HepG2 (cell line): ENCODE data around the gene THRSP. TPM values are rescaled to one million over a fixed set of nuclear protein-coding genes. Genes with fewer than 3 reads are reported as not detected.

Source experiments
- ATF7-NPFF ChIP-seq: sonication (generic); formaldehyde crosslinking; IDR thresholded peaks from 2 replicates; pipeline ENCODE4 v1.8.1; 2023; ENCODE audit warnings: mild to moderate bottlenecking, low read depth, missing genetic modification reagents, moderate library complexity
- MYC ChIP-seq: sonication (generic); formaldehyde crosslinking; IDR thresholded peaks from 2 replicates; pipeline ENCODE4 v1.9.0; 2021; ENCODE audit warnings: missing genetic modification reagents, borderline replicate concordance
- RNF2 ChIP-seq: fragments of 450-650 bp; conservative IDR thresholded peaks from 2 replicates; pipeline ENCODE4 v1.6.1; 2016; ENCODE audit warnings: low read depth
- SMC3 ChIP-seq: IDR thresholded peaks from 2 replicates; pipeline ENCODE4 v1.6.1; 2011; ENCODE audit warnings: low read length, improper control_type of control experiment
- SRSF1 ChIP-seq: fragments of 200-400 bp; formaldehyde crosslinking; optimal IDR thresholded peaks from 2 replicates; pipeline ENCODE3; 2017; ENCODE audit warnings: mild to moderate bottlenecking, low read depth, low read length, moderate library complexity
- ZFP90 ChIP-seq: sonication (generic); formaldehyde crosslinking; IDR thresholded peaks from 2 replicates; pipeline ENCODE4 v1.8.0; 2022; ENCODE audit warnings: missing genetic modification reagents, mild to moderate bottlenecking, inconsistent platforms, borderline replicate concordance
- ZMYM3 ChIP-seq: sonication (generic); formaldehyde crosslinking; IDR thresholded peaks from 2 replicates; pipeline ENCODE4 v1.5.1; 2020; ENCODE audit warnings: mild to moderate bottlenecking, missing genetic modification reagents
- polyA plus RNA-seq, 8 experiments: library from polyadenylated mRNA; depleted of rRNA in 3 of 8; stranded (reverse) in 7 of 8; unstranded in 1 of 8; fragments of >200 nt; fragmentation: Illumina TruSeq in 4 of 8; extraction: Trizol in 4 of 8; gene quantifications; 2 replicates each; pipeline versions ENCODE4 v1.2.1 to v1.2.3, GENCODE V29; 2011 to 2016; ENCODE audit warnings: low read depth in 4 of 8, missing spikeins in 1 of 8, mixed read lengths in 1 of 8; ENCODE audit not compliant: insufficient read depth in 1 of 8
- total RNA-seq, 5 experiments: library from RNA; depleted of rRNA; stranded (reverse); fragments of >200 nt; fragmentation: Illumina TruSeq; extraction: Trizol; gene quantifications; 2 replicates each; pipeline ENCODE4 v1.2.3, GENCODE V29; 2016; ENCODE audit warnings: low read depth in 1 of 5
- TF ChIP-seq, protein P1 (sequence below): sonication (generic); formaldehyde crosslinking; IDR thresholded peaks from 2 replicates; pipeline ENCODE4 v1.5.0; 2020; ENCODE audit warnings: mild to moderate bottlenecking, missing genetic modification reagents, moderate library complexity
- TF ChIP-seq, protein P2 (sequence below): sonication (generic); formaldehyde crosslinking; IDR thresholded peaks from 2 replicates; pipeline ENCODE4 v1.4.0; 2020; ENCODE audit warnings: missing genetic modification reagents
- TF ChIP-seq, protein P3 (sequence below): sonication (generic); formaldehyde crosslinking; IDR thresholded peaks from 2 replicates; pipeline ENCODE4 v1.4.0; 2020; ENCODE audit warnings: mild to moderate bottlenecking, missing genetic modification reagents
- TF ChIP-seq, protein P4 (sequence below): sonication (generic); formaldehyde crosslinking; conservative IDR thresholded peaks from 2 replicates; pipeline ENCODE4 v1.8.1; 2023; ENCODE audit warnings: missing genetic modification reagents
- TF ChIP-seq, protein P5 (sequence below): sonication (generic); formaldehyde crosslinking; IDR thresholded peaks from 2 replicates; pipeline ENCODE4 v1.5.1; 2020; ENCODE audit warnings: mild to moderate bottlenecking, missing genetic modification reagents, moderate library complexity
- TF ChIP-seq, protein P6 (sequence below): sonication (generic); formaldehyde crosslinking; IDR thresholded peaks from 2 replicates; pipeline ENCODE4 v1.4.0; 2020; ENCODE audit warnings: missing genetic modification reagents

Gene THRSP
- total and polyA plus RNA-seq, 2 of the 13 experiments (the other 11 are each of a cell fraction or from before 2014, with no cell fraction given) = 0.13 to 0.58 TPM

DNA sequence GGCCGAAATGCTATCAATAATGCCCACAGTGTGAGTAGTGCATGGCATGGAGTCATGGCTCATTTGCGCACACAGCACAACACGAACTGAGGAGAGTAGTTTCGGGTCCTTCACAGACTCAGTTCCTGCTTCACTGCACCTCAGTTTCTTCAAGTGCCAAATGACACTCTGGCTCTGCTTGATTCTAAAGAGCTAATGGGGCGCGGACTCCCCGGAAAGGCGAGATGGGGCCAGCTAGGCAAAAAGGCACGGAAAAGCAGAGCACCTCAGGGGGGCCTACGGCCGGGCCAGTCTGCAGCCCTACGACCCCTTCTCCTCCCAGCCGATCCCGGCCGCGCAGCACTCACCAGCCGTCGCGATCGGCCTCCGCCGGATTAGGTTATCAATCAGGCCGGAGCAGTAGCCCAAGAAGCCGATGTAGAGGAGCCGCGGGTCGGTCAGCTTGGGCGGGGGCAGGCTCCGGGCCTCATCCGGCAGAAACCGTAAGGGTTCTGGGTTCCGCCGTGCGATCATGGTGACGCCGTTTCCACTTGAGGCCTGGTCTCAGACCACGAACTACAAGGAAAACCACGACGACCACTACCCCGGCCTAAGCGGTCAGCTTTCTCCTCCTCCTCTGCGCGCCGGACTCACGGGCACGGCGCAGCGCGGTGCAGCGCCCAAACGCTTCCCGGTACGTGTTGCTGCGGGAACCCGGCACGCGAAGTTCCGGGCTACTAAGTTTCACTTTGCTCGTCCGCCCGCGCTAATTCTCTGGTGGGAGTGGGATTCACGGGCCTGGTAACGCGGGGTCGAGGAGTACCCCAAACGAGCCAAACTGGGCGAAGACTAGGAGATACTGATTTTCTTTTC, 15.8 kb downstream of the THRSP start, which contains the start of gene NDUFC2 (continued):
- TF ChIP-seq, protein P1, sequence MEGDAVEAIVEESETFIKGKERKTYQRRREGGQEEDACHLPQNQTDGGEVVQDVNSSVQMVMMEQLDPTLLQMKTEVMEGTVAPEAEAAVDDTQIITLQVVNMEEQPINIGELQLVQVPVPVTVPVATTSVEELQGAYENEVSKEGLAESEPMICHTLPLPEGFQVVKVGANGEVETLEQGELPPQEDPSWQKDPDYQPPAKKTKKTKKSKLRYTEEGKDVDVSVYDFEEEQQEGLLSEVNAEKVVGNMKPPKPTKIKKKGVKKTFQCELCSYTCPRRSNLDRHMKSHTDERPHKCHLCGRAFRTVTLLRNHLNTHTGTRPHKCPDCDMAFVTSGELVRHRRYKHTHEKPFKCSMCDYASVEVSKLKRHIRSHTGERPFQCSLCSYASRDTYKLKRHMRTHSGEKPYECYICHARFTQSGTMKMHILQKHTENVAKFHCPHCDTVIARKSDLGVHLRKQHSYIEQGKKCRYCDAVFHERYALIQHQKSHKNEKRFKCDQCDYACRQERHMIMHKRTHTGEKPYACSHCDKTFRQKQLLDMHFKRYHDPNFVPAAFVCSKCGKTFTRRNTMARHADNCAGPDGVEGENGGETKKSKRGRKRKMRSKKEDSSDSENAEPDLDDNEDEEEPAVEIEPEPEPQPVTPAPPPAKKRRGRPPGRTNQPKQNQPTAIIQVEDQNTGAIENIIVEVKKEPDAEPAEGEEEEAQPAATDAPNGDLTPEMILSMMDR = no peak
- TF ChIP-seq MYC (CRISPR knock-in tag) (peak; percentile 92), RNF2 (peak; percentile 69; the same call in 1 of the 2 replicates), ZFP90 (CRISPR knock-in tag) (peak; percentile 92; the same call in 1 of the 2 replicates), SMC3 (no peak; the same call in 1 of the 2 replicates), SRSF1 (peak; percentile 97), ZMYM3 (CRISPR knock-in tag) (peak; percentile 92), ATF7-NPFF (CRISPR knock-in tag) (peak; percentile 93)
- TF ChIP-seq, protein P2, sequence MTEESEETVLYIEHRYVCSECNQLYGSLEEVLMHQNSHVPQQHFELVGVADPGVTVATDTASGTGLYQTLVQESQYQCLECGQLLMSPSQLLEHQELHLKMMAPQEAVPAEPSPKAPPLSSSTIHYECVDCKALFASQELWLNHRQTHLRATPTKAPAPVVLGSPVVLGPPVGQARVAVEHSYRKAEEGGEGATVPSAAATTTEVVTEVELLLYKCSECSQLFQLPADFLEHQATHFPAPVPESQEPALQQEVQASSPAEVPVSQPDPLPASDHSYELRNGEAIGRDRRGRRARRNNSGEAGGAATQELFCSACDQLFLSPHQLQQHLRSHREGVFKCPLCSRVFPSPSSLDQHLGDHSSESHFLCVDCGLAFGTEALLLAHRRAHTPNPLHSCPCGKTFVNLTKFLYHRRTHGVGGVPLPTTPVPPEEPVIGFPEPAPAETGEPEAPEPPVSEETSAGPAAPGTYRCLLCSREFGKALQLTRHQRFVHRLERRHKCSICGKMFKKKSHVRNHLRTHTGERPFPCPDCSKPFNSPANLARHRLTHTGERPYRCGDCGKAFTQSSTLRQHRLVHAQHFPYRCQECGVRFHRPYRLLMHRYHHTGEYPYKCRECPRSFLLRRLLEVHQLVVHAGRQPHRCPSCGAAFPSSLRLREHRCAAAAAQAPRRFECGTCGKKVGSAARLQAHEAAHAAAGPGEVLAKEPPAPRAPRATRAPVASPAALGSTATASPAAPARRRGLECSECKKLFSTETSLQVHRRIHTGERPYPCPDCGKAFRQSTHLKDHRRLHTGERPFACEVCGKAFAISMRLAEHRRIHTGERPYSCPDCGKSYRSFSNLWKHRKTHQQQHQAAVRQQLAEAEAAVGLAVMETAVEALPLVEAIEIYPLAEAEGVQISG (CRISPR knock-in tag) = peak; percentile 96
- TF ChIP-seq, protein P3, sequence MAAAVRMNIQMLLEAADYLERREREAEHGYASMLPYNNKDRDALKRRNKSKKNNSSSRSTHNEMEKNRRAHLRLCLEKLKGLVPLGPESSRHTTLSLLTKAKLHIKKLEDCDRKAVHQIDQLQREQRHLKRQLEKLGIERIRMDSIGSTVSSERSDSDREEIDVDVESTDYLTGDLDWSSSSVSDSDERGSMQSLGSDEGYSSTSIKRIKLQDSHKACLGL = peak; percentile 66; the same call in 1 of the 2 replicates
- TF ChIP-seq, protein P4, sequence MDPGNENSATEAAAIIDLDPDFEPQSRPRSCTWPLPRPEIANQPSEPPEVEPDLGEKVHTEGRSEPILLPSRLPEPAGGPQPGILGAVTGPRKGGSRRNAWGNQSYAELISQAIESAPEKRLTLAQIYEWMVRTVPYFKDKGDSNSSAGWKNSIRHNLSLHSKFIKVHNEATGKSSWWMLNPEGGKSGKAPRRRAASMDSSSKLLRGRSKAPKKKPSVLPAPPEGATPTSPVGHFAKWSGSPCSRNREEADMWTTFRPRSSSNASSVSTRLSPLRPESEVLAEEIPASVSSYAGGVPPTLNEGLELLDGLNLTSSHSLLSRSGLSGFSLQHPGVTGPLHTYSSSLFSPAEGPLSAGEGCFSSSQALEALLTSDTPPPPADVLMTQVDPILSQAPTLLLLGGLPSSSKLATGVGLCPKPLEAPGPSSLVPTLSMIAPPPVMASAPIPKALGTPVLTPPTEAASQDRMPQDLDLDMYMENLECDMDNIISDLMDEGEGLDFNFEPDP (CRISPR knock-in tag) = 0 out of 2 replicates have a peak, but pooled peaks have one; percentile 49
- TF ChIP-seq, protein P5, sequence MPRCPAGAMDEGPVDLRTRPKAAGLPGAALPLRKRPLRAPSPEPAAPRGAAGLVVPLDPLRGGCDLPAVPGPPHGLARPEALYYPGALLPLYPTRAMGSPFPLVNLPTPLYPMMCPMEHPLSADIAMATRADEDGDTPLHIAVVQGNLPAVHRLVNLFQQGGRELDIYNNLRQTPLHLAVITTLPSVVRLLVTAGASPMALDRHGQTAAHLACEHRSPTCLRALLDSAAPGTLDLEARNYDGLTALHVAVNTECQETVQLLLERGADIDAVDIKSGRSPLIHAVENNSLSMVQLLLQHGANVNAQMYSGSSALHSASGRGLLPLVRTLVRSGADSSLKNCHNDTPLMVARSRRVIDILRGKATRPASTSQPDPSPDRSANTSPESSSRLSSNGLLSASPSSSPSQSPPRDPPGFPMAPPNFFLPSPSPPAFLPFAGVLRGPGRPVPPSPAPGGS (CRISPR knock-in tag) = peak; percentile 91; the same call in 1 of the 2 replicates
- TF ChIP-seq, protein P6, sequence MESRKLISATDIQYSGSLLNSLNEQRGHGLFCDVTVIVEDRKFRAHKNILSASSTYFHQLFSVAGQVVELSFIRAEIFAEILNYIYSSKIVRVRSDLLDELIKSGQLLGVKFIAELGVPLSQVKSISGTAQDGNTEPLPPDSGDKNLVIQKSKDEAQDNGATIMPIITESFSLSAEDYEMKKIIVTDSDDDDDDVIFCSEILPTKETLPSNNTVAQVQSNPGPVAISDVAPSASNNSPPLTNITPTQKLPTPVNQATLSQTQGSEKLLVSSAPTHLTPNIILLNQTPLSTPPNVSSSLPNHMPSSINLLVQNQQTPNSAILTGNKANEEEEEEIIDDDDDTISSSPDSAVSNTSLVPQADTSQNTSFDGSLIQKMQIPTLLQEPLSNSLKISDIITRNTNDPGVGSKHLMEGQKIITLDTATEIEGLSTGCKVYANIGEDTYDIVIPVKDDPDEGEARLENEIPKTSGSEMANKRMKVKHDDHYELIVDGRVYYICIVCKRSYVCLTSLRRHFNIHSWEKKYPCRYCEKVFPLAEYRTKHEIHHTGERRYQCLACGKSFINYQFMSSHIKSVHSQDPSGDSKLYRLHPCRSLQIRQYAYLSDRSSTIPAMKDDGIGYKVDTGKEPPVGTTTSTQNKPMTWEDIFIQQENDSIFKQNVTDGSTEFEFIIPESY = peak; percentile 74
